Type B pancreatic cell (in vitro differentiated cells): ENCODE data around the gene ENKD1. TPM values are rescaled to one million over a fixed set of nuclear protein-coding genes. Genes with fewer than 3 reads are reported as not detected.

ENCODE experiments used
- DNase-seq: peaks from one replicate; pipeline ENCODE4 v3.0.0; 2021; ENCODE audit warnings: mixed read lengths; ENCODE audit not compliant: unreplicated experiment; ENCODE audit errors: extremely low spot score
- H3K27ac Mint-ChIP-seq: 2 replicates; pipeline ENCODE4 v1.8.0; 2021; ENCODE audit warnings: mild to moderate bottlenecking, mixed read lengths
- H3K27me3 Mint-ChIP-seq: 2 replicates; pipeline ENCODE4 v1.8.0; 2021; ENCODE audit warnings: mixed read lengths
- H3K36me3 Mint-ChIP-seq: 2 replicates; pipeline ENCODE4 v1.8.0; 2021; ENCODE audit warnings: mixed read lengths
- H3K4me1 Mint-ChIP-seq: one replicate; pipeline ENCODE4 v1.8.0; 2021; ENCODE audit warnings: mixed read lengths; ENCODE audit not compliant: unreplicated experiment
- H3K4me3 Mint-ChIP-seq: 2 replicates; pipeline ENCODE4 v1.8.0; 2021; ENCODE audit warnings: mild to moderate bottlenecking, mixed read lengths
- H3K9me3 Mint-ChIP-seq: 2 replicates; pipeline ENCODE4 v1.8.0; 2021; ENCODE audit warnings: mixed read lengths
- CTCF ChIP-seq: fragments of 200-600 bp; sonication (generic); conservative IDR thresholded peaks from 2 replicates; pipeline ENCODE4 v1.5.0; 2021; ENCODE audit warnings: antibody characterized with exemption, mild to moderate bottlenecking
- total RNA-seq: library from RNA; stranded (reverse); gene quantifications from 2 replicates; pipeline ENCODE4 v1.2.1, GENCODE V29; 2021; ENCODE audit warnings: low replicate concordance

ENKD1 gene
- total RNA-seq, 1 donor from 2014 or later, result 18.8 TPM

GRCh38 chr16:67653789-67654402, 12.7 kb downstream of the ENKD1 start:
- Mint-ChIP-seq H3K27ac (no peak overlapping the region), H3K4me3 (peak overlapping the region; percentile 86), H3K9me3 (no peaks in the 10 kb centered on the region), H3K4me1 (no peaks in the 10 kb centered on the region), H3K27me3 (peaks cover 46% of the 10 kb centered on the region), H3K36me3 (peaks cover 3% of the 10 kb centered on the region)
- no peak for TF ChIP-seq CTCF
- no peak for DNase-seq

- Mint-ChIP-seq H3K9me3 (no peaks in the 10 kb centered on the region), H3K4me3 (peak overlapping the region; percentile 86), H3K27ac (no peak overlapping the region), H3K36me3 (peaks cover 3% of the 10 kb centered on the region), H3K4me1 (no peaks in the 10 kb centered on the region), H3K27me3 (peaks cover 46% of the 10 kb centered on the region)
- no peak for DNase-seq
- TF ChIP-seq CTCF, result peak; percentile 70
These were observed 13.3 kb downstream of the ENKD1 start for GRCh38 chr16:67653128-67653788.

GRCh38 chr16:67652578-67653127, 13.9 kb downstream of the ENKD1 start:
- peaks cover 46% of the 10 kb centered on the region for H3K27me3 Mint-ChIP-seq
- no peaks in the 10 kb centered on the region for H3K9me3 Mint-ChIP-seq
- no peak for TF ChIP-seq CTCF
- H3K36me3 Mint-ChIP-seq, result peaks cover 3% of the 10 kb centered on the region
- no peaks in the 10 kb centered on the region for H3K4me1 Mint-ChIP-seq
- DNase-seq, result no peak
- H3K27ac Mint-ChIP-seq, result no peak overlapping the region
- peak overlapping the region; percentile 84 for H3K4me3 Mint-ChIP-seq

GRCh38 chr16:67651847-67652246, 14.7 kb downstream of the ENKD1 start:
- TF ChIP-seq CTCF, result no peak
- H3K4me1 Mint-ChIP-seq, result no peaks in the 10 kb centered on the region
- H3K36me3 Mint-ChIP-seq, result peaks cover 3% of the 10 kb centered on the region
- DNase-seq, result no peak
- no peaks in the 10 kb centered on the region for H3K9me3 Mint-ChIP-seq
- H3K27me3 Mint-ChIP-seq, result peaks cover 51% of the 10 kb centered on the region
- H3K27ac Mint-ChIP-seq, result no peak overlapping the region
- peak overlapping the region; percentile 84 for H3K4me3 Mint-ChIP-seq

GRCh38 chr16:67651039-67651438, 15.5 kb downstream of the ENKD1 start:
- H3K4me1 Mint-ChIP-seq, result no peaks in the 10 kb centered on the region
- no peak overlapping the region for H3K27ac Mint-ChIP-seq
- H3K27me3 Mint-ChIP-seq, result peaks cover 55% of the 10 kb centered on the region
- peak overlapping the region; percentile 7 for H3K4me3 Mint-ChIP-seq
- no peaks in the 10 kb centered on the region for H3K9me3 Mint-ChIP-seq
- no peak for TF ChIP-seq CTCF
- H3K36me3 Mint-ChIP-seq, result peaks cover 3% of the 10 kb centered on the region
- DNase-seq, result no peak
